SK-N-MC (cell line): Measurements from ENCODE around the gene DNLZ.

Experiments used
- EZH2 ChIP-seq: fragments of 200-600 bp; sonication (generic); IDR thresholded peaks from one replicate; pipeline ENCODE4 v1.6.1; 2017; ENCODE audit warnings: antibody characterized with exemption
- FOXP2 ChIP-seq: optimal IDR thresholded peaks from 2 replicates; pipeline ENCODE3; 2011; ENCODE audit warnings: mild to moderate bottlenecking, moderate library complexity; ENCODE audit not compliant: insufficient read depth; ENCODE audit errors: extremely low read length, control extremely low read depth
- POLR2AphosphoS5 ChIP-seq: IDR thresholded peaks from 2 replicates; pipeline ENCODE4 v1.6.1; 2012; ENCODE audit warnings: mild to moderate bottlenecking, low read depth, low read length, borderline replicate concordance

GRCh38 chr9:136354592-136355085, 8.9 kb downstream of the DNLZ start:
- TF ChIP-seq POLR2AphosphoS5: no peak
- TF ChIP-seq EZH2: no peak
- no peak for TF ChIP-seq FOXP2
